HCT116 (cell line): ENCODE measurements around the gene CCBE1.

Source experiments
- CTCF ChIP-seq, 3 experiments: fragments of 200-600 bp in 1 of 3; sonication (generic) in 1 of 3; IDR thresholded peaks in 2 of 3; conservative IDR thresholded peaks in 1 of 3; 2 replicates each; pipeline ENCODE4 v1.5.1; 2012 to 2017; ENCODE audit warnings: low read depth in 2 of 3, low read length in 2 of 3, antibody characterized with exemption in 1 of 3, borderline replicate concordance in 1 of 3, control low read depth in 1 of 3, mild to moderate bottlenecking in 1 of 3, mixed read lengths in 1 of 3, mixed run types in 1 of 3, moderate library complexity in 1 of 3; ENCODE audit not compliant: insufficient read depth in 1 of 3
- EZH2 ChIP-seq: fragments of 200-600 bp; sonication (generic); IDR thresholded peaks from 2 replicates; pipeline ENCODE4 v1.6.1; 2017; ENCODE audit warnings: antibody characterized with exemption, mixed run types
- POLR2A ChIP-seq: IDR thresholded peaks from 2 replicates; pipeline ENCODE4 v1.7.0; 2011; ENCODE audit warnings: borderline replicate concordance; ENCODE audit not compliant: insufficient read depth, insufficient read length; ENCODE audit errors: extremely low read depth
- POLR2AphosphoS5 ChIP-seq: IDR thresholded peaks from 2 replicates; pipeline ENCODE4 v1.6.1; 2011; ENCODE audit warnings: mild to moderate bottlenecking, low read depth, low read length, moderate library complexity
- RAD21 ChIP-seq: IDR thresholded peaks from 2 replicates; pipeline ENCODE4 v1.6.1; 2012; ENCODE audit warnings: low read depth, mild to moderate bottlenecking
- REST ChIP-seq: IDR thresholded peaks from 2 replicates; pipeline ENCODE4 v1.6.1; 2012; ENCODE audit warnings: low read depth

- no peak for TF ChIP-seq REST
- no peak for TF ChIP-seq POLR2AphosphoS5
- TF ChIP-seq RAD21, result no peak
- no peak for TF ChIP-seq CTCF (IDR thresholded peaks at IDR 0.05 in 2 of 3, conservative IDR thresholded peaks at IDR 0.05 in 1 of 3; ENCODE audit: borderline replicate concordance in 1 of 3, insufficient read depth in 1 of 3, low read depth in 2 of 3, low read length in 2 of 3)
- TF ChIP-seq POLR2A, result no peak
- no peak for TF ChIP-seq EZH2
These were observed 133.9 kb downstream of the CCBE1 start for GRCh38 chr18:59563176-59563785.
